Measurements from ENCODE around the gene CNIH1. TPM values are rescaled to one million over a fixed set of nuclear protein-coding genes. Genes with fewer than 3 reads are reported as not detected.
"Not testable (repeated sequence)": the region's sequence is repeated elsewhere in the genome, so short reads cannot be mapped to it uniquely, and the experiment has no call there.

CNIH1 gene
- total RNA-seq, 1 donor from 2014 or later = 173 TPM

GRCh38 chr14:54387328-54387727, 53.8 kb downstream of the CNIH1 start:
- no peak for DNase-seq (ENCODE audit: low spot score in 2 of 2)
- intact Hi-C loops (cut with DNase I) = no loop called here
- H3K4me3 ChIP-seq = no peak overlapping the region
- TF ChIP-seq CTCF (IDR thresholded peaks at IDR 0.05) = no peak
- H3K9me3 ChIP-seq = no peaks in the 10 kb centered on the region
- no peaks in the 10 kb centered on the region for H3K27me3 ChIP-seq
- H3K36me3 ChIP-seq = no peaks in the 10 kb centered on the region
- H3K27ac ChIP-seq = no peak overlapping the region
- no peaks in the 10 kb centered on the region for H3K4me1 ChIP-seq

DNA sequence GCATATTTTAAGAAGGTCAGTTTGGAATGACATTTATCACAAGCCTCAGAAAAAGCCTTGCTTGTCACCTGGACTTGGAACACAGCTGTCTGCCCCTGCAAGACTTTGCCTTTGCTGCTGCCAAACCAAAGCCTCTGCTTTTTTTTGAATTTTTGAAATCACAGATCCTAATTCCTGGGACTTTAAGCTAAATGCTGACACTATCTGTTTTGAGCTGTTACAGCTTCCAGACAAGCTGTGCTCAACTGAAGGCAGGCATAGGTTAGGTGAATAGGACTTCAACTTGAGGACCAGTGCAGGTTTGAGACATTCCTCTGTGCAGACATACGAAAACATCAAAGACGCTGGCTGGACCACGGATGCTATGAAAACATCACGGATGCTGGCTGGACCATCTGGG, 55.6 kb downstream of the CNIH1 start:
- H3K36me3 ChIP-seq = no peaks in the 10 kb centered on the region
- no peak overlapping the region for H3K27ac ChIP-seq
- no peak for DNase-seq (ENCODE audit: low spot score in 2 of 2)
- H3K4me1 ChIP-seq = no peaks in the 10 kb centered on the region
- no peaks in the 10 kb centered on the region for H3K9me3 ChIP-seq
- no peak for TF ChIP-seq CTCF (IDR thresholded peaks at IDR 0.05)
- no peak overlapping the region for H3K4me3 ChIP-seq
- intact Hi-C loops (cut with DNase I) = no loop called here
- no peaks in the 10 kb centered on the region for H3K27me3 ChIP-seq

DNA sequence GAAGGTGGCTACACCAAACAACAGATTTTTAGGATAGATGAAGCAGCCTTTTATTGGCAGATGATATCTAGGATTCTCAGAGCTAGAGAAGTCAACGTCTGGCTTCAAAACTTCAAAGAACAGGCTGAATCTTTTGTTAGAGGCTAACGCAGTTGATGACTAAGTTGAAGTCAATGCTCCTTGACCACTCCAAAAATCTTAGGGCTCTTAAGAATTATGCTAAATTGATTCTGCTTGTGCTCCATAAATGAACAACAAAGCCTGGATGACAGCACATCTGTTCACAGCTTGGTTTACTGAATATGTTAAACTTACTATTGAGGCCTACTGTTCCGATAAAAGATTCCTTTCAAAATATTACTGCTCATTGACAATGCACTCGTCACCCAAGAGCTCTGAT, 57.3 kb downstream of the CNIH1 start:
- no peak for DNase-seq (ENCODE audit: low spot score in 2 of 2)

DNA sequence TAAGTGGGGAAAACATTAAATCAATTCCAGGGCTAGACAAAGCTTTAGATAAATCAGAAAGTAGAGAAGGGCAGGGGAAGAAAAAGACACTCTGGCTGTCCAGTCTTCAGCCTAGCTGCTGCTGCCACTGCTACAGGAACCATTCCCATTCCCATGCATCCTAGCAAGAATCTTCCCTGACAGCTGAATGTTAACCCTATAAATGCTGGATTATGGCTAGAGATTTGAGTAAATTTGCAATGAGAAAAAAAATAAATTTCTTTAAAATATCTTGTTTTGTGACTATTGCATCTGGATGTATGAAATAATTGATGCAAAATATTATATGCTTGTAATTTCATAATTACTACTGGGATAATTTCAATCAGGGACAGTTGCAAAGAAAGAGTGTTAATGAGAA, 59.4 kb downstream of the CNIH1 start:
- no peak overlapping the region for H3K4me3 ChIP-seq
- no peaks in the 10 kb centered on the region for H3K9me3 ChIP-seq
- DNase-seq (ENCODE audit: low spot score in 2 of 2) = no peak
- H3K4me1 ChIP-seq = no peaks in the 10 kb centered on the region
- TF ChIP-seq CTCF (IDR thresholded peaks at IDR 0.05) = no peak
- intact Hi-C loops (cut with DNase I) = no loop called here
- H3K27me3 ChIP-seq = no peaks in the 10 kb centered on the region
- no peak overlapping the region for H3K27ac ChIP-seq
- H3K36me3 ChIP-seq = no peaks in the 10 kb centered on the region

More for the DNA sequence above, 57.3 kb downstream of the CNIH1 start:
- H3K9me3 ChIP-seq = no peaks in the 10 kb centered on the region
- H3K27me3 ChIP-seq = no peaks in the 10 kb centered on the region
- H3K27ac ChIP-seq = no peak overlapping the region
- no peak overlapping the region for H3K4me3 ChIP-seq
- no peak for TF ChIP-seq CTCF (IDR thresholded peaks at IDR 0.05)
- intact Hi-C loops (cut with DNase I) = no loop called here
- H3K4me1 ChIP-seq = no peaks in the 10 kb centered on the region
- no peaks in the 10 kb centered on the region for H3K36me3 ChIP-seq

- H3K27ac ChIP-seq; DNase-seq (ENCODE audit: low spot score in 2 of 2); H3K4me1 ChIP-seq; H3K9me3 ChIP-seq; intact Hi-C loops (cut with DNase I); H3K27me3 ChIP-seq; H3K36me3 ChIP-seq; H3K4me3 ChIP-seq: not testable (repeated sequence)
Observed at GRCh38 chr14:54380558-54380957, 60.6 kb downstream of the CNIH1 start.

DNA sequence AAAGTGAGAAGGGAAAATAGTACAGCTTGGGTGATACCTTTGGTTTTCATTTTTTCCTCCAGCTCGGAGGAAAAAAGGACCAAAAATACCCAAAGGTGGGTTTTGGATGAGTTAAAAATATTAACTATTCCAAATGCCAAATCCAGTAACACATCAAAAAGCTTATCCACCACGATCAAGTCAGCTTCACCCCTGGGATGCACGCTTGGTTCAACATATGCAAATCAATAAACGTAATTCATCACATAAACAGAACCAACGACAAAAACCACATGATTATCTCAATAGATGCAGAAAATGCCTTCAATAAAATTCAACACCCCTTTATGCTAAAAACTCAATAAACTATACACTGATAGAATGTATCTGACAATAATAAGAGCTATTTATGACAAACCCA, 62.3 kb downstream of the CNIH1 start:
- H3K4me1 ChIP-seq; DNase-seq (ENCODE audit: low spot score in 2 of 2); intact Hi-C loops (cut with DNase I); H3K4me3 ChIP-seq; H3K9me3 ChIP-seq; H3K27ac ChIP-seq; H3K27me3 ChIP-seq; H3K36me3 ChIP-seq: not testable (repeated sequence)

DNA sequence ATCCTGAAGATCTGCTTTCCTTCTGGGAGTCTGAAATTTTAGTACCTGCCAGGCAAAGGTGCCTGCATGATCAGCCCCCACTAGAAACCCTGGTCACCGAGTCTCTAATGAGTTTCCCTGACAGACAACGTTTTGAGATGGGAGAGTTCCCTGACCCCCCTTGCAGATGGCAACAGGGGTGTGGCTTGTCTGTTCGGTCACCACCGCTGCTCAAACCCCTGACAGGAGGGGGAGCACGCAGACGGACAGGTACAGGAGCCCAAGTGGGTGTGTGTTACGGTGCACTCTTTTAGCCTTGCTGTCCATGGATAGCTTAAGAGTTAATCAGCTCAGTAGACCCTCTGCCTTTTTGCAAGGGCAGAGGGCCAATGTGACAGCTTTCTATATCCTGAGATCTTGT, 63.7 kb downstream of the CNIH1 start:
- Histone ChIP-seq H3K27ac (no peak overlapping the region), H3K36me3 (no peaks in the 10 kb centered on the region), H3K4me3 (no peak overlapping the region), H3K4me1 (no peaks in the 10 kb centered on the region), H3K27me3 (no peaks in the 10 kb centered on the region), H3K9me3 (no peaks in the 10 kb centered on the region)
- no peak for TF ChIP-seq CTCF (IDR thresholded peaks at IDR 0.05)
- intact Hi-C loops (cut with DNase I) = no loop called here
- DNase-seq (ENCODE audit: low spot score in 2 of 2) = no peak

All from ascending aorta (tissue), 2 donors.